GM19452 (cell line): ENCODE measurements around the gene RAD51B.
"Not testable (repeated sequence)": the region's sequence is repeated elsewhere in the genome, so short reads cannot be mapped to it uniquely, and the experiment has no call there.

Experiments used
- ATAC-seq: cut with Tn5 transposase; IDR thresholded peaks from one replicate; pipeline ENCODE4 v1.9.1; 2021; ENCODE audit not compliant: unreplicated experiment

Gene RAD51B

GRCh38 chr14:68285421-68286179 lies 466.0 kb downstream of the RAD51B start:
- ATAC-seq = no peak

- no peak for ATAC-seq
Observed at GRCh38 chr14:68286667-68287066, 467.1 kb downstream of the RAD51B start.

GRCh38 chr14:68289452-68289851 lies 469.9 kb downstream of the RAD51B start:
- ATAC-seq = not testable (repeated sequence)

- no peak for ATAC-seq
Observed at GRCh38 chr14:68291820-68292219, 472.2 kb downstream of the RAD51B start.

GRCh38 chr14:68292441-68293215 lies 473.0 kb downstream of the RAD51B start:
- no peak for ATAC-seq

GRCh38 chr14:68293404-68293803 lies 473.8 kb downstream of the RAD51B start:
- no peak for ATAC-seq

GRCh38 chr14:68295316-68295816 lies 475.8 kb downstream of the RAD51B start:
- ATAC-seq = no peak

GRCh38 chr14:68297039-68297438 lies 477.5 kb downstream of the RAD51B start:
- ATAC-seq = no peak

- no peak for ATAC-seq
Observed at GRCh38 chr14:68297876-68298468, 478.4 kb downstream of the RAD51B start.

GRCh38 chr14:68300608-68301007 lies 481.0 kb downstream of the RAD51B start:
- no peak for ATAC-seq

GRCh38 chr14:68301219-68301618 lies 481.6 kb downstream of the RAD51B start:
- ATAC-seq = no peak

- not testable (repeated sequence) for ATAC-seq
Observed at GRCh38 chr14:68302938-68303337, 483.4 kb downstream of the RAD51B start.

GRCh38 chr14:68305738-68306137 lies 486.2 kb downstream of the RAD51B start:
- peak; percentile 21 for ATAC-seq

- ATAC-seq = peak; percentile 65
Observed at GRCh38 chr14:68306265-68306933, 486.8 kb downstream of the RAD51B start.

GRCh38 chr14:68306934-68307789 lies 487.6 kb downstream of the RAD51B start:
- no peak for ATAC-seq

- ATAC-seq = no peak
Observed at GRCh38 chr14:68307790-68308168, 488.2 kb downstream of the RAD51B start.

GRCh38 chr14:68308726-68309520 lies 489.3 kb downstream of the RAD51B start:
- no peak for ATAC-seq

- no peak for ATAC-seq
Observed at GRCh38 chr14:68309616-68310015, 490.0 kb downstream of the RAD51B start.

- ATAC-seq = no peak
Observed at GRCh38 chr14:68312300-68312699, 492.7 kb downstream of the RAD51B start.
